HG02840 (cell line): ENCODE measurements around the gene OXCT2.
"Not testable (repeated sequence)": the region's sequence is repeated elsewhere in the genome, so short reads cannot be mapped to it uniquely, and the experiment has no call there.

ENCODE experiments used
- ATAC-seq: cut with Tn5 transposase; IDR thresholded peaks from one replicate; pipeline ENCODE4 v1.9.1; 2021; ENCODE audit warnings: mild to moderate bottlenecking, moderate library complexity, moderate number of reproducible peaks; ENCODE audit not compliant: unreplicated experiment, low FRiP score

Gene OXCT2

GRCh38 chr1:39771022-39771532, at the start of gene OXCT2:
Gene OXCT2 (minus strand): TSS chr1:39771348. CDS start chr1:39771255, 93 bp downstream.
- not testable (repeated sequence) for ATAC-seq

- ATAC-seq = no peak
Measured at GRCh38 chr1:39819091-39819812, 48.1 kb upstream of the OXCT2 start.

- no peak for ATAC-seq
Measured at GRCh38 chr1:39818482-39818881, 47.3 kb upstream of the OXCT2 start.

- ATAC-seq = peak; percentile 85
Measured at GRCh38 chr1:39817091-39817932, 46.2 kb upstream of the OXCT2 start.

GRCh38 chr1:39816415-39817090, 45.4 kb upstream of the OXCT2 start:
- ATAC-seq = peak; percentile 34

GRCh38 chr1:39812913-39813312, 41.8 kb upstream of the OXCT2 start:
- ATAC-seq = no peak

GRCh38 chr1:39808784-39809517, 37.8 kb upstream of the OXCT2 start:
- no peak for ATAC-seq

GRCh38 chr1:39805385-39805784, 34.2 kb upstream of the OXCT2 start:
- no peak for ATAC-seq

GRCh38 chr1:39802496-39803260, 31.5 kb upstream of the OXCT2 start:
- no peak for ATAC-seq

GRCh38 chr1:39800471-39800835, 29.3 kb upstream of the OXCT2 start:
- ATAC-seq = no peak

GRCh38 chr1:39799770-39800470, 28.8 kb upstream of the OXCT2 start:
- ATAC-seq = peak; percentile 44

GRCh38 chr1:39798859-39799769, 28.0 kb upstream of the OXCT2 start:
- ATAC-seq = peak; percentile 91

GRCh38 chr1:39795651-39796050, 24.5 kb upstream of the OXCT2 start:
- no peak for ATAC-seq

- ATAC-seq = no peak
Measured at GRCh38 chr1:39791838-39792237, 20.7 kb upstream of the OXCT2 start.

- ATAC-seq = no peak
Measured at GRCh38 chr1:39789571-39790110, 18.5 kb upstream of the OXCT2 start.

- no peak for ATAC-seq
Measured at GRCh38 chr1:39788758-39789570, 17.8 kb upstream of the OXCT2 start, which contains the start of gene BMP8B. Gene BMP8B (minus strand): TSS chr1:39788865. CDS start chr1:39788485, 380 bp downstream.

- ATAC-seq = no peak
Measured at GRCh38 chr1:39788426-39788757, 17.2 kb upstream of the OXCT2 start.
